ENCODE results near the gene EARS2. TPM values are rescaled to one million over a fixed set of nuclear protein-coding genes. Genes with fewer than 3 reads are reported as not detected.

Gene EARS2
- total RNA-seq, 1 donor from 2014 or later, result 19.7 TPM

- no peak overlapping the region for H3K4me3 ChIP-seq
- H3K4me1 Mint-ChIP-seq, result peaks cover 6% of the 10 kb centered on the region
- H3K27ac Mint-ChIP-seq, result no peak overlapping the region
- peaks cover 9% of the 10 kb centered on the region for H4K20me1 ChIP-seq (ENCODE audit: low read depth)
- no peak overlapping the region for H3K9ac ChIP-seq
- no peak overlapping the region for H2AFZ ChIP-seq (replicated peaks)
- no peak for DNase-seq (ENCODE audit: low spot score)
- peaks cover 3% of the 10 kb centered on the region for H3K4me1 ChIP-seq
- H3K36me3 Mint-ChIP-seq, result peaks cover 33% of the 10 kb centered on the region
- no peaks in the 10 kb centered on the region for H3K9me3 ChIP-seq (ENCODE audit: low read depth)
- H3K27me3 ChIP-seq, result no peaks in the 10 kb centered on the region
- no peaks in the 10 kb centered on the region for H3K27me3 Mint-ChIP-seq (ENCODE audit: insufficient read depth, low read depth)
- no peak for TF ChIP-seq EZH2phosphoT487 (IDR thresholded peaks at IDR 0.05)
- no peak for TF ChIP-seq CTCF (IDR thresholded peaks at IDR 0.05)
- TF ChIP-seq EZH2 (IDR thresholded peaks at IDR 0.05), result no peak
- H3K4me3 Mint-ChIP-seq, result no peak overlapping the region
- H3K9me3 Mint-ChIP-seq, result no peaks in the 10 kb centered on the region
- peaks cover 4% of the 10 kb centered on the region for H3K36me3 ChIP-seq
- no peak overlapping the region for H3K27ac ChIP-seq
- H3K4me2 ChIP-seq, result no peak overlapping the region
- peaks cover 34% of the 10 kb centered on the region for H3K79me2 ChIP-seq (ENCODE audit: low read depth)
- H3F3A ChIP-seq (ENCODE audit: low read depth), result no peaks in the 10 kb centered on the region
Observed at GRCh38 chr16:23562505-23562904, 5.4 kb upstream of the EARS2 start.

- Mint-ChIP-seq H3K9me3 (no peaks in the 10 kb centered on the region), H3K36me3 (peaks cover 26% of the 10 kb centered on the region)
Observed at GRCh38 chr16:23561586-23561985, 4.4 kb upstream of the EARS2 start.

GRCh38 chr16:23557779-23558702 lies 891 bp upstream of the EARS2 start:
- DNase-seq (ENCODE audit: low spot score), result no peak
- no peak for TF ChIP-seq CTCF (IDR thresholded peaks at IDR 0.05)
- no peak for TF ChIP-seq EZH2phosphoT487 (IDR thresholded peaks at IDR 0.05)
- no peak for TF ChIP-seq EZH2 (IDR thresholded peaks at IDR 0.05)
- Mint-ChIP-seq H3K9me3 (no peaks in the 10 kb centered on the region), H3K4me1 (peaks cover 11% of the 10 kb centered on the region), H3K4me3 (peak overlapping the region; percentile 93), H3K36me3 (peaks cover 11% of the 10 kb centered on the region), H3K27ac (peak overlapping the region; percentile 33), H3K27me3 (ENCODE audit: insufficient read depth, low read depth) (peaks cover 2% of the 10 kb centered on the region)
- Histone ChIP-seq H3K4me2 (peak overlapping the region; percentile 97), H3K36me3 (peaks cover 4% of the 10 kb centered on the region), H3K4me3 (peak overlapping the region; percentile 87), H3F3A (ENCODE audit: low read depth) (peaks cover 7% of the 10 kb centered on the region), H4K20me1 (ENCODE audit: low read depth) (peaks cover 4% of the 10 kb centered on the region), H3K4me1 (peaks cover 3% of the 10 kb centered on the region), H3K9ac (peak overlapping the region; percentile 94), H3K27ac (peak overlapping the region; percentile 62), H3K27me3 (no peaks in the 10 kb centered on the region), H2AFZ (replicated peaks) (peak overlapping the region; percentile 83), H3K9me3 (ENCODE audit: low read depth) (no peaks in the 10 kb centered on the region), H3K79me2 (ENCODE audit: low read depth) (peaks cover 64% of the 10 kb centered on the region)

More at GRCh38 chr16:23561586-23561985, 4.4 kb upstream of the EARS2 start:
- peaks cover 3% of the 10 kb centered on the region for H3K4me1 ChIP-seq
- H3K4me2 ChIP-seq, result no peak overlapping the region
- no peak overlapping the region for H3K4me3 ChIP-seq
- peaks cover 2% of the 10 kb centered on the region for H3K27me3 Mint-ChIP-seq (ENCODE audit: insufficient read depth, low read depth)
- peaks cover 10% of the 10 kb centered on the region for H3K4me1 Mint-ChIP-seq
- H3K4me3 Mint-ChIP-seq, result no peak overlapping the region
- DNase-seq (ENCODE audit: low spot score), result no peak
- no peaks in the 10 kb centered on the region for H3K9me3 ChIP-seq (ENCODE audit: low read depth)
- no peak overlapping the region for H2AFZ ChIP-seq (replicated peaks)
- no peaks in the 10 kb centered on the region for H3F3A ChIP-seq (ENCODE audit: low read depth)
- peaks cover 9% of the 10 kb centered on the region for H4K20me1 ChIP-seq (ENCODE audit: low read depth)
- no peak for TF ChIP-seq EZH2 (IDR thresholded peaks at IDR 0.05)
- TF ChIP-seq CTCF (IDR thresholded peaks at IDR 0.05), result no peak
- TF ChIP-seq EZH2phosphoT487 (IDR thresholded peaks at IDR 0.05), result no peak
- no peaks in the 10 kb centered on the region for H3K27me3 ChIP-seq
- H3K79me2 ChIP-seq (ENCODE audit: low read depth), result peaks cover 38% of the 10 kb centered on the region
- H3K9ac ChIP-seq, result no peak overlapping the region
- H3K27ac ChIP-seq, result no peak overlapping the region
- peaks cover 4% of the 10 kb centered on the region for H3K36me3 ChIP-seq
- no peak overlapping the region for H3K27ac Mint-ChIP-seq
